IPS-18c (cell line): Measurements from ENCODE around the gene PEA15.
A peak's percentile ranks its signal among the peaks of the same experiment; 100 is the strongest.

Source experiments
- H3K4me3 ChIP-seq: 2 replicates; pipeline ENCODE4 v1.7.0; 2013; ENCODE audit warnings: low read depth, mild to moderate bottlenecking, low read length, moderate library complexity; ENCODE audit not compliant: insufficient read depth
- H3K9me3 ChIP-seq: one replicate; pipeline ENCODE4 v1.6.1; 2013; ENCODE audit warnings: mild to moderate bottlenecking, low read length, moderate library complexity; ENCODE audit not compliant: control insufficient read depth, insufficient read depth

The PEA15 gene

DNA sequence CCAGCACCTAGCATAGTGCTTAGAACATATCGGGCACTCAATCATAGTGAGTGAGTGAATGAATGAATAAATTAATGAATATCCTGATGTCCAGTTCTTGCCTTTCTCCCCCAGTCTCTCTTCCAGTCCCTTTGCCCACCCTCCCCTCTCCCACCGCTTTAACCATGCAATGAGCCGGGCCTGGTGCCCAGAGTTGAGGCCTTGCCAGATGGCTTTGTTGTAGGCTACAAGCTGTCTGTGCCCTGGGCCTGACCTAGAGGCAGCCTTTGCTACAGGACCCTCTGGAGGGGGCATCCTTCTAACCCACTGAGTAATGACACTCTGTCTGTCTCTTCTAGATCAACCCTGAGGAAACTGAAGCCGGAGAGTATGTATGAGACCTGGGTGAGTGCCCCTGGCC lies 8.0 kb upstream of the PEA15 start:
- Histone ChIP-seq H3K9me3 (no peaks in the 10 kb centered on the region), H3K4me3 (no peak overlapping the region)

DNA sequence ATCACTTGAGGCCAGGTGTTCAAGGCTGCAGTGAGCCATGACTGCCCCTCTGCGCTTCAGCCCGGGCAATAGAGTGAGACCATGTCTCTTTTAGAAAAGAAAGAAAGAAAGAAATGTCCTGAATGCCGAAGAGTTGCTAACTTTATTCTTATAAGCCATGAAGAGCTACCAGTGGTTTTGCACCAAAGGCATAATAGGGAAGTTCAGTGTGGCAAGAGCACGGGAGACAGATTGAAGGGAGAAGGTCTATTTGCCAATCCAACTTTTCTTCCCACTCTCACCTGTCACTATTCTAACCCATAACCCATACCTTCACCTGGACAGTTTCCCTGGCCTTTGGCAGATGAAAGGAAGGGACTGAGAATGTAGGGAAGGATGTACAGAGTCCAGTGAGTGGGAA lies 4.4 kb upstream of the PEA15 start:
- H3K9me3 ChIP-seq, result no peaks in the 10 kb centered on the region
- no peak overlapping the region for H3K4me3 ChIP-seq

- Histone ChIP-seq H3K9me3 (no peaks in the 10 kb centered on the region), H3K4me3 (peak overlapping the region; percentile 38)
Measured at GRCh38 chr1:160204526-160205241, 500 bp upstream of the PEA15 start.

DNA sequence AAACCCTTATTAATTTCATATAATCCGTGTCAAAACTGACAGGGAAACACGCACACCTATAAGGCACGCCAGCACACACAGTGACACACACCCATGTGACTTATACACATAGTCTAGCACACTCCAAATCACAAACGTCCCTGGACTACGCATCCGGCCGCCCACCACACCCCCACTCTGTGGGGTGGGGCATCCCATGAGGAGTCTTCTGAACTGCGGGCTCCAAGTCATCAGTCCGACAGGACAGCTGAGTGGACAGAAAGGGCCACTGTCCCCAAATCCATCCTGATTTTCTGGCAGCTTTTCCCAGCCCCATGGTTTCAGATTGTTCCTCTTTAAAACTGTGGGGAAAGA lies 829 bp downstream of the PEA15 start:
- Histone ChIP-seq H3K9me3 (no peaks in the 10 kb centered on the region), H3K4me3 (peak overlapping the region; percentile 98)

- Histone ChIP-seq H3K9me3 (no peaks in the 10 kb centered on the region), H3K4me3 (peak overlapping the region; percentile 98; the same call in 1 of the 2 replicates)
Measured at GRCh38 chr1:160206421-160207117, 1.4 kb downstream of the PEA15 start.

GRCh38 chr1:160207118-160207650 lies 2.0 kb downstream of the PEA15 start:
- no peaks in the 10 kb centered on the region for H3K9me3 ChIP-seq
- 0 out of 2 replicates have a peak overlapping the region, but pooled peaks have one; percentile 98 for H3K4me3 ChIP-seq

- H3K9me3 ChIP-seq, result no peaks in the 10 kb centered on the region
- no peak overlapping the region for H3K4me3 ChIP-seq
Measured at GRCh38 chr1:160207771-160208556, 2.8 kb downstream of the PEA15 start.

- Histone ChIP-seq H3K9me3 (no peaks in the 10 kb centered on the region), H3K4me3 (no peak overlapping the region)
Measured at GRCh38 chr1:160208557-160209320, 3.6 kb downstream of the PEA15 start.

DNA sequence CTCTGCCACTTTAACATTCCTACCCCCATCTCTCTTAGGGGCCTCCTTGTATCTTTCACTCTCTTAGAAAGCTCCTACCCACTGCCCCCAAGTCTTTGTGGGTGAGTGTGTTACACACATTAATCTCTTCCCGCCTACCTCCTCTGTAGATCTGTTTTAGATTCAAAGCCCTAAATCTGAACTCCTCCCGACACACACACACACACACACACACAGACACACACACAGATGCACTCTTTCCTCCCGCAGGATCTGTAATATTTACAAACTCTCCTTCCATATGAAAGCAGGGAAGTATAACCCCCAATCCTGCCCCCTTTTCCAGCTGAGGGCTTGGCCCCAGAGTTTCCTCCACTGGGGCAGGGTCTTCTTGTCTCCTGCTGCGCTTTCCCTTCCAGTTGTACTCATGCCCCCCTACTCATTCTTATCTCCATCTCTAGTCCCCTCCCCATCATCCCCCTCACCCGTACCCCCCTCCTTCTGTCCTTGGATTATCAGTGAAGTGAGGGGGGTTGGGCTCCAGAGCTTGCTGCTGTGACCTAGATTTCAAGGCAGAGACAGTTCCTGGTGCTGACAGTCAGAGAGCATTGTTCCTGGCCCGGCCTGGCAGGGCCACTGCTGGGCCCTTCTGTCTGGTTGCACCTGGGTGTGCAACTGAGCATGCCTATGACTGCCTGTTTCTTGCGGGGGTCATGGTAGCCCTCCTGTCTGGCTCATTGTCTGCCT lies 4.3 kb downstream of the PEA15 start:
- no peaks in the 10 kb centered on the region for H3K9me3 ChIP-seq
- H3K4me3 ChIP-seq, result no peak overlapping the region

DNA sequence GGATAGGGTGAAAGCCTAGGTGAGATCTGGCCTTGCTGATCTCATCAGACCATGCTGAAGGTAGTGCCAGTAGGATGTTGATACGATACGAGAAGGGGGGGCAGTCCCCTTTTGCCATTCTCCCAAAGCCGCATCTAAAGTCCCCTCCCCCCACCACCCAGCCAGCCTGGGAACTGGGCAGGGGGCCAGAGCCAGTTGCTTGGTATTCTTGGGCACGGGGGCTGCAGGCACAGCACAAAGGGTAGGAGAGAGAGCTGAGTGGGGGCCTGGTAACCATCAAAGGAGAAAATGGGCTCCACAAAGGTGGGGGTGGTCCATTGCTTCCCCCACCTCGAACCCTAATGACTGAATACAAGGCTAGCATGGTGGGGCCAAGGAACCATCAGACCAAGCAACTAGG lies 5.4 kb downstream of the PEA15 start:
- Histone ChIP-seq H3K9me3 (no peaks in the 10 kb centered on the region), H3K4me3 (no peak overlapping the region)

- Histone ChIP-seq H3K4me3 (no peak overlapping the region), H3K9me3 (no peaks in the 10 kb centered on the region)
Measured at GRCh38 chr1:160211046-160211790, 6.0 kb downstream of the PEA15 start.

- no peaks in the 10 kb centered on the region for H3K9me3 ChIP-seq
- H3K4me3 ChIP-seq, result no peak overlapping the region
Measured at GRCh38 chr1:160214481-160215140, 9.4 kb downstream of the PEA15 start.

GRCh38 chr1:160216301-160216700 lies 11.1 kb downstream of the PEA15 start:
- H3K4me3 ChIP-seq, result no peak overlapping the region
- H3K9me3 ChIP-seq, result no peaks in the 10 kb centered on the region

DNA sequence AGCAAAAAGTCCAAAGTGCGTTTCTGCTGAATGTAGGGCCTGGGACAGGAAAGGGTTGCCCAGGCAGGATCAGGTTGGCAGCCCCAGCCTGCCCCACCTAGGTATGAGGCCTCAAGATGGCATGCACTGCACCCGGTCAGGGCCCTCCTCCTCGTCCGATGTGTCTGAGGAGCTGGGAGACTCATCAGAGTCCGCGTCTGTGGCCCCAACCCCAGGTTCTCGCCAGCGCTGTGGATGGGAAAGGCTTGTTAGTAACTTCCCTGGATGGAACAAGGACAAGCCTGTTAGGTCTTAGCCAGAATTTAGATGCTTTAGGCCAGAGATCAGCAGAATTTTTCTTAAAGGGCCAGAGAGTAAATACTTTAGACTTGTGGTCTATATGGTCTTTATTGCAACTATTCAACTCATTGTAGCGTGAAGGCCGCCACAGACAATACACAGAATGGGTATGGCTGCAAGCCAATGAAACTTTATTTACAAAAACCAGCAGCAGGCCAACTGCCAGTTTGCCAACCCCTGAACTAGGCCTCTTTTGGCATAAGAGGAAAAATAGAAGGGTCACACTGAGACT lies 12.4 kb downstream of the PEA15 start:
- H3K4me3 ChIP-seq, result no peak overlapping the region
- no peaks in the 10 kb centered on the region for H3K9me3 ChIP-seq
